ENCODE results near the gene CD58.
"Not testable (repeated sequence)": the region's sequence is repeated elsewhere in the genome, so short reads cannot be mapped to it uniquely, and the experiment has no call there.

DNA sequence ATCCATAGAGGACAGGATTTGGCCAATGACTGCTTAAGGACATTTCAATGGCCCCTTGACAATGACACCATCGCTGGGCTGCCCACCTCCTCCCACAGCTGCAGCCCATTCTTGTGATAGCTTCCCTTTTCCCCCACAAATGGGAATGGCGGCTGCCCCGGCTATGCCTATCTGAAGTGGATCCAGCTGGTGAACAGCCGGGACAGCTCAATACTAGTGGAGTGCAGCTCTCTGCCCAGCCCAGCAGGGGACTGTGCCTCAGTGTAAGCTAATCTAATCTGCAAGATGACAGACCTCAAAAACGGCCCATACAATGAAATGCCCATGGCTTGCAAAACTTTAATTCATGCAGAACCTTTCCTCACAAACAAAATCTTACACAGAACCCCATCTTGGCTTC, 47.0 kb upstream of the CD58 start:
- TF ChIP-seq, protein P1, sequence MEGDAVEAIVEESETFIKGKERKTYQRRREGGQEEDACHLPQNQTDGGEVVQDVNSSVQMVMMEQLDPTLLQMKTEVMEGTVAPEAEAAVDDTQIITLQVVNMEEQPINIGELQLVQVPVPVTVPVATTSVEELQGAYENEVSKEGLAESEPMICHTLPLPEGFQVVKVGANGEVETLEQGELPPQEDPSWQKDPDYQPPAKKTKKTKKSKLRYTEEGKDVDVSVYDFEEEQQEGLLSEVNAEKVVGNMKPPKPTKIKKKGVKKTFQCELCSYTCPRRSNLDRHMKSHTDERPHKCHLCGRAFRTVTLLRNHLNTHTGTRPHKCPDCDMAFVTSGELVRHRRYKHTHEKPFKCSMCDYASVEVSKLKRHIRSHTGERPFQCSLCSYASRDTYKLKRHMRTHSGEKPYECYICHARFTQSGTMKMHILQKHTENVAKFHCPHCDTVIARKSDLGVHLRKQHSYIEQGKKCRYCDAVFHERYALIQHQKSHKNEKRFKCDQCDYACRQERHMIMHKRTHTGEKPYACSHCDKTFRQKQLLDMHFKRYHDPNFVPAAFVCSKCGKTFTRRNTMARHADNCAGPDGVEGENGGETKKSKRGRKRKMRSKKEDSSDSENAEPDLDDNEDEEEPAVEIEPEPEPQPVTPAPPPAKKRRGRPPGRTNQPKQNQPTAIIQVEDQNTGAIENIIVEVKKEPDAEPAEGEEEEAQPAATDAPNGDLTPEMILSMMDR (IDR thresholded peaks at IDR 0.05) = not testable (repeated sequence)
- not testable (repeated sequence) for TF ChIP-seq POLR2A (IDR thresholded peaks at IDR 0.05)

Measured in suprapubic skin (tissue), 3 donors.